ENCODE measurements around the gene SNIP1.
"Not testable (repeated sequence)": the region's sequence is repeated elsewhere in the genome, so short reads cannot be mapped to it uniquely, and the experiment has no call there.

Gene SNIP1

DNA sequence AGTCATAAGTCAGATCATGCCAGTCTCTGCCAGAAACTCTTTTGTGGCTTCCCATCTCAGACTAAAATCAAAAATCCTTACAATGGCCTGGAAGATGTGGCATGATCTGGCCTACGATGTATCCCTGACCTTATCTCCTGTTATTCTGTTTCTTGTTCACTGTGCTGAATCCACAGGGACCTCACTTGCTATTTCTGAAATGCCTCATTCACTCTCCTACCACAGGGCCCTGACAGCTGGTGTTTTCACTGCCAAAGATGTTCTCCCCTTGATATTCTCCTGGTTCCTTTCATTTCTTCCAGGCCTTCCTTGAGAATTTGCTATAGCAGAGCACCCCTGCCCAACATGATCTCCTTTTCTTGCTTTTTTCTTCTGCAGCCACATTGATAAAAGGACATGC lies 4.3 kb upstream of the SNIP1 start:
- no peak for DNase-seq

- DNase-seq: no peak
These were observed 3.3 kb upstream of the SNIP1 start for GRCh38 chr1:37557402-37557801.

DNA sequence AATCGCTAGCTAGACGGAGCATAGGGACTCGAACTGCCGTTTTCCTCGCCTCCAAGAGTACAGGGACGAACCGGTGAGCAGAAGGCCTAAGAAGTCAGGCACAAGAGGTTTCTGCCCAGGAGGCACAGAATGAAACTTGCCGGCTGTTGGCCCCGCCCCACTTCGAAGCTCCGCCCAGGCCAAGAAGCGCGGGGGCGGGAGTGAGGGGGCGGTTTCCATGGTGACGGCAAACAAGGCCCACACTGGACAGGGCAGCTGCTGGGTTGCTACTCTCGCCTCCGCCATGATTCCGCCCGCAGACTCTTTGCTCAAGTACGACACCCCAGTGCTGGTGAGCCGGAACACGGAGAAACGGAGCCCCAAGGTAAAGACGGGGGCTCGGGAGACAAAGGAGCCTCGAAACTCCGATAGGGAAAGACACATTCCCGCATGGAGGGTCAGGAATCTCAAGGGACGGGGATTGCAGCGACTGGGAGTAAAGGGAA lies 2.7 kb upstream of the SNIP1 start, which contains the start of gene DNALI1:
TSS of gene DNALI1 (plus strand) at position 229 of the 485 bp plus-strand sequence. CDS start at position 284, 55 bp downstream.
- no peak for DNase-seq

- DNase-seq: no peak
These were observed 531 bp downstream of the SNIP1 start for GRCh38 chr1:37553598-37553926.

GRCh38 chr1:37549341-37549740 lies 4.8 kb downstream of the SNIP1 start:
- DNase-seq: no peak

- DNase-seq: no peak
These were observed 9.1 kb downstream of the SNIP1 start for GRCh38 chr1:37545019-37545418.

DNA sequence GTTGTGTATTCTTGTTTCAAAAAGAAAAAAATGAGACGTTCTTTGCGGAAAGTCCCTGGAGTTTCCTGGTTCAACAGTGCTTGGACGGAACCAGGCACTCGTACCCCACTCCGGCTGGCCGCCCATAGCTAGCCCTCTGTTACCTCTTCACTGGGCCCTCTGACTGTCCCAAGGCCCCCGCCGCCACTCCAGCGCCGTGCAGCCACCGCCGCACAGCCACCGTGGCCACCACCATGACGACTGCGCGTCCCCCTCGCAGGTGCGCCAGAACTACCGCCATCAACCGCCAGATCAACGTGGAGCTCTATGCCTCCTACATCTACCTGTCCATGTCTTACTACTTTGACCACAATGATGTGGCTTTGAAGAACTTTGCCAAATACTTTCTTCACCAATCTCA lies 9.6 kb downstream of the SNIP1 start:
- DNase-seq: no peak

DNA sequence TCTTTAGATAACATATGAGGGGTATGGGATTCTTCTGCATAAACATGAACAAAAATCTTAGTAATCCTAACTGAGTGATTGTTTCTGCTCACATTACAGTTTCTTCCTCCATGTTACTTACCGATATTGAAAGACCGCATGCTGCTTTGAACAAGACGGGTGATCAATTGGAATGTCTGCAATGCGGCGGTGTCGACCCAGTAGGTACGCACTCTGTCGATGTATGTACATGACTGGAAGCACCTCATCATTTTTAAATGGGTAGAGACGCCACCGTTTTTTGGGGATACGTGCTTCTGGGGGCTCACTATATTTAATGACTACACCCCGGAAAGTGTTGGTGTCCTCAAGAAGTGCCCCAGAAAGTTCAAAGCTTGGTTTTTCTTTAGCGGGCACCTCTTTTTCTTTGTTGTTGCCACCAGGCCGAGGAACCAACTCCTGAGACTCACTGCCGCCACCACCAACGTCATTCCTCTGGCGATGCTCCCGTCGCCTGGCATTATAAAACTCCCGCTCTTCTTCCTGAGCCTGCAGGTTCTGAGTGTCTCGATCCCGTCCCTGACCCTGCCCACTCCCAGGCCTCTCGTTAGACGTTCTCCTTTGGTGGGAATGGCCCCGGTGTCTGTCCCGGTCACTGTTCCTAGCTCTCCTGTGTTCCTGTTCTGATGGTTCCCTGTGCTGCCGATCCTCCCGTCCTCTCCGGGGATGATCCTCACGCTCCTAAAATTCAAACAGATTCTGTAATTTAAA lies 13.9 kb downstream of the SNIP1 start:
- DNase-seq: no peak

DNA sequence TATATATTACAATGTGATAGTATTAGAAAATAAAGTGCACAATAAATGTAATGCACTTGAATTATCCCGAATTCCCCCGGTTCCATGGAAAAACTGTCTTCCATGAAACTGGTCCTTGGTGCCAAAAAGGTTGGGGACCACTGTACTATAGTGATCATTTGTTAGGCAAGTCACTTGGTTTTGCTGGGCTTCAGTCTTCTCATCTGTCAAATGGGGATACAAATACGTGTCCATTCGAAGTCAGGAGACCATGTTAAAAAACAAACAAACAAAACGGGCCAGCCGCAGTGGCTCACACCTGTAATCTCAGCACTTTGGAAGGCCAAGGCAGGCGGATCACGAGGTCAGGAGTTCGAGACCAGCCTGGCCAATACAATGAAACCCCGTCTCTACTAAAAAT lies 14.9 kb downstream of the SNIP1 start:
- DNase-seq: not testable (repeated sequence)

GRCh38 chr1:37537378-37537777 lies 16.7 kb downstream of the SNIP1 start:
- DNase-seq: no peak

- no peak for DNase-seq
These were observed 20.6 kb downstream of the SNIP1 start for GRCh38 chr1:37533317-37534093.

GRCh38 chr1:37532418-37533156 lies 21.5 kb downstream of the SNIP1 start:
- not testable (repeated sequence) for DNase-seq

GRCh38 chr1:37529888-37530287 lies 24.2 kb downstream of the SNIP1 start:
- not testable (repeated sequence) for DNase-seq

- DNase-seq: no peak
These were observed 34.5 kb downstream of the SNIP1 start for GRCh38 chr1:37519613-37520012.

DNA sequence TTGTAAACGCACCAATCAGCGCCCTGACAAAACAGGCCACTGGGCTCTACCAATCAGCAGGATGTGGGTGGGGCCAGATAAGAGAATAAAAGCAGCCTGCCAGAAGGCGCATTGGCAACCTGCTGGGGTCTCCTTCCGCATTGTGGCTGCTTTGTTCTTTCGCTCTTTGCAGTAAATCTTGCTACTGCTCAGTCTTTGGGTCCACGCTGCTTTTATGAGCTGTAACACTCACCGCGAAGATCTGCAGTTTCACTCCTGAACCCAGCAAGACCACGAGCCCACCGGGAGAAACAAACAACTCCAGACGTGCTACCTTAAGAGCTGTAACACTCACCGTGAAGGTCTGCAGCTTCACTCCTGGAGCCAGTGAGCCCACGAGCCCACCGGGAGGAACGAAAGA lies 35.2 kb downstream of the SNIP1 start:
- DNase-seq: peak; percentile 13

DNA sequence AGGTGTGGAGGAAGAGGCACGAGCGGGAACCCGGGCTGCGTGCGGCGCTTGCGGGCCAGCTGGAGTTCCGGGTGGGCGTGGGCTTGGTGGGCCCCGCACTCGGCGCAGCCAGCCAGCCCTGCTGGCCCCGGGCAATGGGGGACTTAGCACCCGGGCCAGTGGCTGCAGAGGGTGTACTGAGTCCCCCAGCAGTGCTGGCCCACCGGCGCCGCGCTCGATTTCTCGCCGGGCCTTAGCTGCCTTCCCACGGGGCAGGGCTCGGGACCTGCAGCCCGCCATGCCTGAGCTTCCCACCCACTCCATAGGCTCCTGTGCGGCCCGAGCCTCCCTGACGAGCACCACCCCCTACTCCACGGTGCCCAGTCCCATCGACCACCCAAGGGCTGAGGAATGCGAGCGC lies 35.9 kb downstream of the SNIP1 start:
- not testable (repeated sequence) for DNase-seq

- no peak for DNase-seq
These were observed 36.5 kb downstream of the SNIP1 start for GRCh38 chr1:37517569-37517968.

GRCh38 chr1:37515185-37516034 lies 38.7 kb downstream of the SNIP1 start:
- no peak for DNase-seq

DNA sequence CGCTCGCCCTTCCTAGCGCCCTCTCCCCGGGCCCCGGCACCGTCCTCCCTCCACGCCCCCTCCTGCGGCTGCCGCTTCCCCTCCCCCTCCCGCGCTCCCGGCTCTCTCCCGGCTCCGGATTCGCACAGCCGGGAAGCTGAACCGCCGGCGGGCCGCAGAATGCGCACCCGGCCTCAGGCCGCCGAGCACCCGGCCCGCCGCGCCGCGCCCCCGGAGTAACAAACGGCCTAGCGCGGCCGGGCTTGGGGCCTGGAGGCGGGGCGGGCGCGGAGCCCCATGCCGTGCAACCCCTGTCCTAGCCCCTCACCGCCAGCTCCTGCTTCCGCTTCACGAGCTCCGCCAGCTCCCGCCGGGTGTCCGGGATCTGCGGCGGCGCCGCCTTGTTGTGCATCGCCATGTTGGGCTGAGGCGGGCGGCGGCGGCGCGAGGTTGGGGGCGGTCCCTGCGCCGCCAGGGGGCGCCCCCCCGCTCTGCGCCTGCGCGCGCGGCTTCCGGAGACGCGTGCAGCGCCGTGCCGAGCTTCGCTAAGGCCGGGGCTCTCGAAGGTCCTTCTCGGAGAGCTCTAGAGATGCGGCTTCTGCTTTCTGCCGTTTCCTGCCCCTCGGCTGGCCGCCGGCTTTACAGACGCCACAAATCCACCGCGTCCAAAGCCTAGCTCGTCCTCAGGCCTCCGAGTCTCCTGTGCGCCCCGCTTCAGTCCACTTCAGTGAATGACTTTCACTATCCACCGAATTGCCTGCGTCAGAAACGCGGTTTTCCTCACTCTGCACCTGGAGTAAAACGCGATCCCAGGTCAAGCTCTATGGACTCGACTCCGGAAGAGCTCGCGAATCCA lies 39.5 kb downstream of the SNIP1 start, which contains the start of gene MEAF6:
TSS of gene MEAF6 (minus strand) at position 417 of the 835 bp plus-strand sequence. CDS start at position 397, 20 bp downstream.
- DNase-seq: peak; percentile 84

- peak; percentile 63 for DNase-seq
These were observed 40.2 kb downstream of the SNIP1 start for GRCh38 chr1:37513795-37514349.

DNA sequence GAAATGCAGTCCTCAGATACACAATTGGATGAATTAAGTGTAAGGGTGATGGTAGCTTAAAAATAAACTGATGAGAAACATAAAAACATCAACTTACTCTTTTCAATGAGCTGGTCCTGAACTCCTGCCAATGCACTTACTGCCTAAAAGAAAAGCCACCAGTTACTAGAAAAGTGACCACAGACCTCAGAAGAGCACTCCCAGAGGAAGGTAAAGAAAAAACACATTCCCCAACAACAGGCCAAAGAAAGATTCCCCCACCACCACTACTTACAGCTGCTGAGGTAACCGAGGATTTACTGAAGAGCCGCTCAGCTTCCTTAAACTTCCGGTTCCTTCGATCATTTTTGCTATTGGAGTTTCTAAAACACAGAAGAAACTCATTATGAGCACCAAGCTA lies 44.9 kb downstream of the SNIP1 start:
- DNase-seq: no peak

Measured in stimulated activated CD4-positive, alpha-beta T cell treated with anti-CD3 and anti-CD28 coated beads, Interleukin-12 subunit alpha, Interleukin-12 subunit beta, amount 100 ng/mL, for 4 hours (primary cell).